HL-60 (cell line): Measurements from ENCODE around the gene KLHDC8A.
"Not testable (repeated sequence)": the region's sequence is repeated elsewhere in the genome, so short reads cannot be mapped to it uniquely, and the experiment has no call there.

Source experiments
- DNase-seq, 2 experiments: peaks; one replicate each; pipeline ENCODE4 v3.0.0-alpha.2; 2010 to 2020; ENCODE audit warnings: low read depth in 1 of 2, low spot score in 1 of 2
- H3K27ac ChIP-seq: fragments of 250-450 bp; sonication (Bioruptor Pico); replicated peaks from 2 replicates; pipeline ENCODE4 v1.5.1; 2020; ENCODE audit warnings: mild to moderate bottlenecking, moderate library complexity
- H3K27me3 ChIP-seq: fragments of 250-450 bp; sonication (Bioruptor Pico); 2 replicates; pipeline ENCODE4 v1.5.1; 2021; ENCODE audit warnings: mild to moderate bottlenecking, moderate library complexity; ENCODE audit not compliant: insufficient read depth, poor library complexity, severe bottlenecking
- H3K4me3 ChIP-seq: replicated peaks from 2 replicates; pipeline ENCODE4 v1.5.1; 2011; ENCODE audit warnings: mild to moderate bottlenecking, control low read depth, low read length; ENCODE audit not compliant: insufficient read depth
- CTCF ChIP-seq: IDR thresholded peaks from one replicate; pipeline ENCODE4 v1.5.1; 2011; ENCODE audit warnings: low read length, control low read depth, inconsistent platforms; ENCODE audit not compliant: insufficient read depth
- GABPA ChIP-seq: IDR thresholded peaks from 2 replicates; pipeline ENCODE4 v1.6.1; 2012; ENCODE audit warnings: low read depth
- POLR2AphosphoS5 ChIP-seq: IDR thresholded peaks from 2 replicates; pipeline ENCODE4 v1.6.1; 2012; ENCODE audit warnings: low read depth
- REST ChIP-seq: IDR thresholded peaks from 2 replicates; pipeline ENCODE4 v1.6.1; 2012; ENCODE audit warnings: low read depth; ENCODE audit not compliant: insufficient replicate concordance
- SPI1 ChIP-seq: IDR thresholded peaks from 2 replicates; pipeline ENCODE4 v1.6.1; 2012; ENCODE audit warnings: low read depth, mild to moderate bottlenecking, borderline replicate concordance

Gene KLHDC8A

GRCh38 chr1:205368478-205368877, 11.8 kb upstream of the KLHDC8A start:
- TF ChIP-seq REST (no peak), SPI1 (no peak), CTCF (no peak), GABPA (no peak), POLR2AphosphoS5 (no peak)
- H3K27me3 ChIP-seq: peaks cover 15% of the 10 kb centered on the region
- DNase-seq: no peak
- H3K27ac ChIP-seq: no peak overlapping the region
- no peak overlapping the region for H3K4me3 ChIP-seq

GRCh38 chr1:205365945-205366463, 9.3 kb upstream of the KLHDC8A start:
- DNase-seq: no peak
- no peak overlapping the region for H3K4me3 ChIP-seq
- no peak overlapping the region for H3K27ac ChIP-seq
- TF ChIP-seq CTCF (no peak), REST (no peak), SPI1 (no peak), POLR2AphosphoS5 (no peak)
- peaks cover 15% of the 10 kb centered on the region for H3K27me3 ChIP-seq

- not testable (repeated sequence) for H3K27ac ChIP-seq, H3K4me3 ChIP-seq, DNase-seq
- H3K27me3 ChIP-seq: peaks cover 16% of the 10 kb centered on the region
Measured at GRCh38 chr1:205365086-205365485, 8.4 kb upstream of the KLHDC8A start.

- no peak overlapping the region for H3K4me3 ChIP-seq
- no peak overlapping the region for H3K27ac ChIP-seq
- TF ChIP-seq GABPA (no peak), POLR2AphosphoS5 (no peak), REST (no peak), CTCF (no peak), SPI1 (no peak)
- peaks cover 18% of the 10 kb centered on the region for H3K27me3 ChIP-seq
- no peak for DNase-seq
Measured at GRCh38 chr1:205360891-205361290, 4.2 kb upstream of the KLHDC8A start.
